HG03060 (cell line): ENCODE measurements around the gene MIAT.
A peak's percentile ranks its signal among the peaks of the same experiment; 100 is the strongest.
"Not testable (repeated sequence)": the region's sequence is repeated elsewhere in the genome, so short reads cannot be mapped to it uniquely, and the experiment has no call there.

Experiments
- ATAC-seq: cut with Tn5 transposase; IDR thresholded peaks from one replicate; pipeline ENCODE4 v1.9.1; 2021; ENCODE audit warnings: low read depth, moderate number of reproducible peaks; ENCODE audit not compliant: unreplicated experiment

Gene MIAT

DNA sequence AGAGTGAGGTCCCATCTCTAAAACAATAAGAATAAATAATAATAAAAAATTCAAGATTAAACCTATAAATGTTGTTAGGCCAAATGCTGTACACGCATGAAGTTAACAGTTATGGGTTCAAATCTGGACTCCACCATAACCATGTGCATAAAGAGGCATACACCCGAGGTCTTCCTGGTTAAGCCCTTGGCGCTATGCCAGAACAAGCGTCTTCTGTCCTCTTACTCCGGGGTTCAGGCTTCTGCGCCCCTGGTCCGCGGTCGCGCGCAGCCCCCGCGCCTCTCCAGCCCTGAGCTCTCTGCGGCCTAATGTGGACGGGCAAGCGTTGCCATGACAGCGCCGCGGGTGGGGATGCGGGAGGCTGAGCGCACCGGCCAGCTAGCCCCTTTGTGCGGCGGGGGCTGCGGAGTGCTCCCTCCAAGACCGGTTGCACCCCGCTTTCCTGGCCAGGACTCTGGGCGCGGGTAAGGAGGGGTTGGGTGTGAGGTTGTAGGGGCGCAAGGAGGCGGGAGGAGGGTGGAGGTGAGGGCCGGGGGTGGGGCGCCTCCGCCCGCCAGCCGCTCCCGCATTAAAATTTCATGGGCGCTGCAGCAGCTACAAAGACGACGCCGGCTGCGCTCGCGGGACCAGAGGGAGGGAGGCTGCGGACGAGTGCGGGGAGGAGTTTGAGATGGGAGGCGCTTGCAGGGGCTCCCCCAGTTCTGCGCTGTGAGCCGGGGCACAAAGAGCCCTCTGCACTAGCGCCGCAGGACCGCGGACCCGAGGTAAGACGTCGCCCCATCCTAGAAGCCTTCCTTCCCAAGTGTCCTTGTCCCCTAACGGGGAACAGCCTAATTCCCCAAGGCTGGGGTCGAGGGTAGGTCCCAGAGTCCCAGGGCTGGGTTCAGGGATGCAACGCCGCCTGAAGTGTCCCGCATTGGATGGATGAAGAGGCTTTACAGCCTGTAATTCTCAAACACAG is at the start of gene MIAT:
Gene MIAT (plus strand): TSS at position 698 of the 961 bp plus-strand sequence.
- ATAC-seq, result no peak

DNA sequence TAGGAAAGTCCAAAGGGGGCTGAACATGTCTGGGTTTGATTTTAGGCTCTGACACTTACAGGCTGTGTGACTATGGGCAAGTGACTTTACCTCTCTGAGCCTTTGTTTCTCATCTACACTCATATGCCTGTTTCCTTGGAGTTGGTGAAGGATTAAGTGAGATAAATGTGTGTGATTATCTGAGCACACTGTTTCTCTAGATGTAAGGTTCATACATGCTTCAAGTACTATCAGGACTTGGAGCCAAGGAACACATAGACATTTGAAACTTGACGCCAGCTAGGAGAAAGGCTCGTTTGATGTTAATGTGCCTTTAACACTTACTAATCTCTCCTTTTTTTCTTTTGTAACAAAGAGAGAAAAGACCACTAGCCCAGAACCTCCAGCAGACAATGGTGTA is 49.3 kb upstream of the MIAT start:
- ATAC-seq, result no peak

DNA sequence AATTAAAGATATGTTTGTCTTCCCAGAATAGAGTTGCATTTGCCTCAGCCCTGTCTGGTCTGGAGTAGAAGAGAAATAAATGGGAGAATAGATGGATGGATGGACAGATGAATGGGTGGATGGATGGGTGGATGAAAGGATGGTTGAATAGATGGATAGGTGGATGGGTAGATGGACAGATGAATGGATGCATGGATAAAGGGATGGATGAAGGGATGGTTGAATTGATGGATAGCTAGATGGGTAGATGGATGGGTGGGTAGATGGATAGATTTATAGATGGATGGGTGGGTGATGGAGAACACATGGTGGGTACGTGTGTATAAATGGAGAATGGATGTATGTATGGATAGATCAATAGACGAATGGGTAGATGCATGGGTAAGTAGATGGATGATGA is 48.1 kb upstream of the MIAT start:
- no peak for ATAC-seq

DNA sequence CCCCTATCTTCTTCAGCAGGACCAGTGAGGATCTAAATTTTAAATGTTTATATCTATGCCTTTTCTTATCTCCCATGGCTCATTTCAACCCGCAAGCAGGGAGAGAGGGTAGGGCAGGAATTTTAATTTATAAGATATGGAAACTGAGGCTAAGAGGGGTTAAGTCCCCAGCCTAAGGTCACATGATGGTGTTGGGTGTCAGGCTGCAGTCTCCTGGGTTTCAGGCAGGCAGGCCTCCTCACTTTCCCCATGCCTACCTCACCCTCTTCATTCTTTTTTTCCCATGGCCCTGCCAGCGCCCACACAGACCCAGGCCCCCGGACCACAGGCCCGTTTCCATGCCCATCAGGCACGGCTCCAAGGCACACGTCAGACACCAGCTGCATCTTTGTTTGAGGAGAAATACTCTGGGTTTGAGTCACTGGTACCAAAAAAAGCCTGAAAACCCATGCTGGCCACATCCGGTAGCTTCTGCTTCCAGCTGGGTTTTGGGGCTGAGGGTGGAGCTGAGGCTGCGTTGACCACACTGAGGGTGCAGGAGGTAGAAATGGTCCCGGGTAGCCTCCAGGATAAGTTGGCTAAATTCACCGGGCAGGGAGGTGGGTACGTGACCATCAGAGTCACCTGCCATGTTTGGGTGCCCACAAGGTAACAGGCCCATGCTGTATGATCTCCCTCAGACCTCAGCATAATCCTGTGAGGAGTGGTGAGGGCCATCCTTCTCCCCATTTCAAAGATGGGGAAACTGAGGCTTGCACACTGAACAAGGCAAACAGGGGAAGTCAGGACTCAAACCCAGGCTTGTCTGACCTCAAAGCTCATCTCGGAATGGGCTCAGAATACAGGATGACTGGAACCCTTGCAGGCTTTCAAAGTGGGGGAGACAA is 47.1 kb upstream of the MIAT start:
- ATAC-seq, result peak; percentile 59

DNA sequence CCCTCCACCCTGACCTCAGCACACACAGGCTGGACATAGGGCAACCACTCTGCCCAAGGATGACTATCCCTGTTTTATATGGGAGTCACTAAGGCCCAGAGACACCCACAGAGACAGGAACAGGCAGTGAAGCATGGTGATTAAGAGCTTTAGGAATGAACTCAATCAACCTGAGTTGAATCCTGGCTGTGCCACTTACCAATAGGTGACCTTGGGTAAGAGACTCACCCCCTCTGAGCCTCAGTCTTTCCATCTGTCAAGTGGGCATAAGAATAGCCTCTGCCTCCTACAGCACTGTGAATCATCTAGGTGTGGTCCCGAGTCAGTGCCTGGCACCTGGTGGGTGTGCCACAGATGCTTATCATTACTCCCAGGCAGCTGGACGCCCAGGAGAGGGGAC is 46.4 kb upstream of the MIAT start:
- ATAC-seq, result no peak

DNA sequence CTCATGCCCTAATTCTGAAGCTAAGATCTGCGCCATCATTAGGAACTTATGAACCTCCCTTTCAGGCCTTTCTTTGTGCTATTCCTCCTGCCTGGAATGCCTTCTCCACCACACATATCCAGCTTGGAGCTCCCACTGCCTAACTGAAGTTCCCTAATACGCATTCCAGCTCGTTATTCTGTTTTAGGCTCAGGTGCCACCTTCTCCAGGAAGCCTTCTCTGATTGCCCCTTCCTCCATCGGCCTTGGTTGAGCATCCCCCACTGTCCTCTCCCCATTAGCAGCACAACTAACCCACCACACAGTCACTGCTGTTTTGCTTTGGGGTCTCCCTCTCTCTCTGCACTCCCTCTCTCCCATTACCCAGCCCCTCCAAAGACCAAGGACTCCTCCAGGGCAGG is 44.7 kb upstream of the MIAT start:
- ATAC-seq, result no peak

DNA sequence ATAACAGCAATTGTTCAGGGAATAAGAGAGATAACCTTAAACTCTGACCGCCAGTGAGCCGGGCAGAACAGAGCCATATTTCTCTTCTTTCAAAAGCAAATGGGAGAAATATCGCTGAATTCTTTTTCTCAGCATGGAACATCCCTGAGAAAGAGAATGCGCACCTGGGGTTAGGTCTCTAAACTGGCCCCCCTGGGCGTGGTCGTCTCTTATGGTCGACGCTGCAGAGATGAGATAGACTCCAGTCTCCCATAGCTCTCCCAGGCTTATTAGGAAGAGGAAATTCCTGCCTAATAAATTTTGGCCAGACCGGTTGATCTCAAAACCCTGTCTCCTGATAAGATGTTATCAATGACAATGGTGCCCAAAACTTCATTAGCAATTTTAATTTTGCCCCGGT is 43.6 kb upstream of the MIAT start:
- not testable (repeated sequence) for ATAC-seq

DNA sequence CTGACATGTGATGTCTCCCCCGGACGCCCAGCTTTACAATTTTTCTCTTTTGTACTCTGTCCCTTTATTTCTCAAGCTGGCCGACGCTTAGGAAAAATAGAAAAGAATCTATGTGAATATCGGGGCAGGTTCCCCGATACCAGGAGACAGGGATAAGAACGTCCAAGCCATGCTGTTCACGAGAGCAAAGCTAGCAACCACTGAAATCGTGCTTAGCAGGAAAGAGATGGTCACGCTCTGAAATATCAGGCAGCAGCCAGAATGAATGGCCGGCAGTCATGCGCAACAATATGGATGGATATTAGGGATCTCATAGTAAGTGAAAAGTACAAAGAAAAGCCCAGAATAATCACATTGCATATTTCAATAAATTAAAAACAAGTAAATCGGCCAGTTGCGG is 43.1 kb upstream of the MIAT start:
- no peak for ATAC-seq

DNA sequence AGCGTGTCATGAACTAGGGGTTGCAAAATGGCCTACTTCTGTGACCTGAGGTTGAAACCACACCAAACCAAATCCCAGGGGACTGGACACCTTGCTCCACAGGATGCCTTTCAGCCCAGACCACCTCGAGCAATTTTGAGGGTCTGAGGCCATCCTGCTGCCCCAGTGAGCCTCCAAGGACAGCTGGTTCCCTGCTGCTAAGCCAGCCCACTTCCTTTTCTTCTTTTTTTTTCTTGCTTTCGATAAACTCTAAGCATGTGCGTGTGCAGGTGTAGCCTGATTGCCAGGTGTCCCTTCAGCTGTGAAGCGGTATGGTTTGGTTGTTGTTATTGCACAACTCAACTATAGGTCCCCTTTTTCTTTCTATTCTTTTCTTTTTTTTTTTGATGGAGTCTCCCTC is 42.2 kb upstream of the MIAT start:
- ATAC-seq, result no peak

DNA sequence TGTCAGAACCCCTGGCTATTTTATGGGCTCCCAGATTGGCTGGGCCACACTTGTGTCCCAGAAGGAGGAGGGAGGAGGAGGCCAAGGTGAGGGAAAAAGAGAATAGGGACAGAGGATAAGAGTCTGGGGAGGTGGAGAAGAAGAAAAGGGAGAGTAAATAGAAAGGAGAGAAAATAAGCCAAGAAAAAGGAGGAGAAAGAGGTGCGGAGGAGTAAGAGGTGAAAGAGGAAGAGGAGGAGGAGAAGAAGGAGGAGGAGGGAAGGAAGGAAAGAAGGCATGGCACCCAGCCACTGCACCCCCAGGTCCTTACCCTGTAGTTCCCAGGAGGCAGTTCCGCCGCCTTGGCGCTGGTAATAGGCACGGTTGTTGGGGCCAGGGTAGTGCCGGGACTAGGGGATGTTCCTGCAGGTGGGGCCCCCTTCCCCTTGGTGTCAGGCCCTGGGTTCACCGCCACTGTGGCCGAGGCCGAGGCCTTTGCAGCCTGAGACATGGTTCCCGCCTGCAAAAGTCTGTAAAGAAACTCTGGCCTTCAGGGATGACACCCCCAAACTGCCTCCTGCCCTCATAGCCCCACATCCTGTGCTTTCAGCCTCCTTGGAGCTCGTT is 41.5 kb upstream of the MIAT start:
- no peak for ATAC-seq

DNA sequence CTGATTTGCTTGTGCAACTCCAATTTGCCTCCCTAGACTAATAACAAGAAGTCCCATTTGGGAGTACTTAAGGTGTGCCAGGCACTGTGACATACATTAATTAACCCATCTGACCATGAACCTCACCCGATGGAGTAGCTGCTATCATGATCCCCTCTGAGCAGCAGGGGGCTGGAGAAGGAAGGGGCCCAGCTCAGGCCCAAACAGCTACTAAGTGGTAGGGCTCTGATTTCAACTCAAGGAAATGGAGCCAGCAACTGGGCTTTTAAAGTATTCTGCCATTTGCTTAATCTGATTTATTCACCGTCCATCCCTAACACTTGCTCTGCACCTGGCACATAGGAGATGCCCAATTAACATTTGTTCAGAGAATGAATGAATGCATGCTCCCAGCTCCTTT is 40.7 kb upstream of the MIAT start:
- ATAC-seq, result no peak

DNA sequence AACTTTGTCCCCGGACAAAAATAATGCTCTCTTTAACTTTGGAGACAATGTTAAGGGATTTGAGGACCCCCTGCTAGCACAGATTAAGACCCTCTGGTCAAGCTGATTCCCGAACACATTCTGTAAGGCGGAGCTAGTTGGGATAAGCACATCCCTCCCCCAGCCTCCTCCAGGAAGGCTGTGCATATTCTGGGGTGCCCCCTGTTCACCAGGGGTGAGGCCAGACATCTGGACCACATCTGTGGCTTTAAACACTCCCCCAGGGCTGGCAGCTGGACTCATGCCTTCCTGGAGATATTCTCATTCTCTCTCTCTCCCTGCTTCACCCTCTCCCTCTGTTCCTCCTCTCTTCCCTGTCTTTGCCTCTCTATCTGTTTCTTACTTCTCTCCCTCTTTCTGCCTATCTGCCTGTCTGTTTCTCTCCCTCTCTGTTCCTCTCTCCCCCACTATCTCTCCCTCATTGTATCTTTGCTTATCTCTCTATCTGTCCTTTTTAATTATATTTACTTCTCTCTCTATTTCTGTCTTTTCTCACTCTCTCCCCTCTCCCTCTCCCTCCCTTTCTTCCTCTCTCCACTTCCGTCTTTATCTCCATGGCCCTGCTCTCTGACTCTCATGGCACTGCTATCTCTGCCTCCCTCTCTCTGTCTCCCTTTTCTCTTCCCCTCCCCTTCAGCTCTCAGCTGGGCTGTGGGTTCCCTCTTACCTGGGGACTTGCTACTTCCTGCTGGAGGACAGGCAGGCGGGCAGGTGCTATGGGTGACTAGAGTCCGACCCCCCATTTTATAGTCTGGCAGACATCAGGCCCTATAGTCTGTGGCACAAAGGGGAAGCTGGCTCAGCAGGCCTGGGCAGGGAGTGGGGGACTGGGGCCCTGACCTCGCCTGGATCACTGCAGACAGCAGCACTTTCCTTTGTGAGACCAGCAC is 39.9 kb upstream of the MIAT start, which contains the start of gene CRYBB1:
Gene CRYBB1 (minus strand): TSS at position 757 of the 929 bp plus-strand sequence. CDS start 1,708 bp downstream, outside the sequence.
- ATAC-seq, result no peak

DNA sequence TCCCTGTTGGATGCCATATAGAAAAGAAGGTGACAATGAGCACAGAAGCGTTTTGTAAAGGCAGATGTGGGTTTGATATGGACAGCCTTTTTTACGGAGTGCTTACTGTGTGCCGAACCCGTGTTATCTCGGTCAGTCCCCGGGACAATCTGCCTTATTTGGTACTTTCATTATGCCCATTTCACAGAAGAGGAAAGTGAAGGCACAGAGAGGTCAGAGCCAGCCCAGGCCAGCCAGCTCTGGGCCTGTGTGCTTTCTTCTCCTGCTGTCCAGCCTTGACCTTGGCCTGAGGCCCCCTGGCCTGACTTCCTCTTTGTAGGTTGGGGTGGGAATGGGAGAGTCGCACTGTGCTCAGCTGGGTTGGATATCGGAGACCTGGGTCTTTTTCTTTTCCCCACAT is 38.9 kb upstream of the MIAT start:
- ATAC-seq, result no peak

DNA sequence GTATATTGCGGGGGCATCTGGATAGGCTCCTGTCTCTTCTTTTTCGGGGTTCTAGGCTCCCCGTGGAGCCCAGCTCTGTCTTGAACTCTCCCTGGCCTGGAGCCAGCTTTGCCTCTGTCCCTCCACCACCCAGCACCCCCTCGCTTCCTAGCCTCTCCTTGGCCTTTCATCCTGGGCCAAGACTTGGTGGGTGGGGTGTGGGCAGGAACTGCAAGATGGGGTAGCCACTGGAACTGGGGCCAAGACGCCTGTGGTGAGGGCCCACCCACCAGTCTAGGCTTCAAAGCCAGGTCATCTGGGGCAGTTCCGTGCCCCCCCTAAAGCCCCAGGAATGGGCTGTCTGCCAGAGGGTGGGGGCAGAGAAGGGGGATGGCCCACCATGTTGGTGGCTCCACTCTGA is 37.9 kb upstream of the MIAT start:
- ATAC-seq, result no peak

DNA sequence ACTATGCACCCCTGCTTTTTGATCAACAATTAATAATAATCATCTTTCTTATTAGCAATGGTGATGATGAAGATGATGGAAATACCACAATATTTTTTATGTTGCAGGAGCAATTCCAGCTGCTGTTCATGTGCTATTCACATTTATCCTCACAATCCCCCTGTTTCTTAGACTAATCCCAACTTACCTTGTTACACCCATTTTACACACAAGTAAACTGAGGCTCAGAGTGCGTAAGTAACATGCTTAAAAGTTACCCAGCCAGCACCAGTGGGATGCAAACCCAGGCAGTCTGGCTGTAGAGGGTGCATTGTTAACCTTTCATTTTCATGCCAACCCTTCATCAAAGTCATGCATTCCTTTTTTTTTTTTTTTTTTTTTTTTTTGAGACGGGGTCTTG is 37.2 kb upstream of the MIAT start:
- no peak for ATAC-seq

DNA sequence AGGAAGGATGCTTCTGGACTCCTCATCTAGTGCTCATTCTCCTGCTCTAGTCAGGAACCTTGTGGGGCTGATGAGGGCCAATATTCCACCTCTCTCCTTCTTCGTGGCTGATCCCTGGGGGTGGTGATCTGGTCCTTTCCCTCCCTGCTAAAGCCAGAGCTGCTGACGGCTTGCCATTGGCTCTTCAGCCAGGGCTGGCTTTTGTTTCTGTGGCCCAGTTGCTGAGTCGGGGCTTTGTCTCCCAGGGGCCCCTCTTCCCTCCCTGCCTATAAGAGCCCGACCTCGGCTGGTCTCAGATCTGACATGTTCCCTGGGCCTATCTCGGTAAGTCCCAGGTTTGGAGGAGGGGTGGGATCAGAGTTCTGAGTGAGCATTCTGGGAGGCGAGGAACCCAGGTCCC is 35.7 kb upstream of the MIAT start, which contains the start of gene CRYBA4:
Gene CRYBA4 (plus strand): TSS at position 301 of the 400 bp plus-strand sequence. CDS start 634 bp downstream, outside the sequence.
- no peak for ATAC-seq

DNA sequence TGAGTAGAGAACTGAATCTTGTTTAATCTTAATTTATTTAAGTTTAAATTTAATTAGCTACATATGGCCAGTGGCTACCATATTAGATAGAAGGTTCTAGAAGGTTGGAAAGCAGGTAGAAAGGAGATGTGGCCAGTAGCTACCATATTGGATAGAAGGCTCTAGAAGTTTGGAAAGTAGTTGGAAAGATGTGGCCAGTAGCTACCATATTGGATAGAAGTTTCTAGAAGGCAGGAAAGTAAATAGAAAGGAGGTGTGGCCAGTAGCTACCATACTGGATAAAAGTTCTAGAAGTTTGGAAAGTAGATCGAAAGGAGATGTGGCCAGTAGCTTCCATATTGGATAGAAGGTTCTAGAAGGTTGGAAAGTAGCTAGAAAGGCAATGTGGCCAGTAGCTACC is 33.4 kb upstream of the MIAT start:
- no peak for ATAC-seq

DNA sequence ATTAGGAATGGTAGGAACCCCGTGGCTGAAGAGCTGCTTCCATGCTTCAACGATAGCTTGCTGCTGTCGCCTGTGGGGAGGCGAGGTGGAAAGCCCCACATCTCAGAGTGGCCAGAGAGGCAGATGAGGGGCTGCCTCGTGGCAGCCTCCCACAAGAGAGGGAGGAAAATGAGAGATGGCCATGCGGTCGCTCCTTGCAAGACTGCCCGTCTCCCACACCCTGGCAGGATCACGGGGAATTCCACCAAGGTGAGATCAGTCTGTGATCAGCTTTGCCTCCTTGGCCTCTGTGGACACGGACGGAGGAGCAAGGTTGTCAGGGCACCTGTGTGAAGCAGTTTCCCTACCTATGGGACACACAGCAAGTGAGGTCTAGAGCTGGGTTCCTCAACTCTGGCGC is 32.6 kb upstream of the MIAT start:
- no peak for ATAC-seq

DNA sequence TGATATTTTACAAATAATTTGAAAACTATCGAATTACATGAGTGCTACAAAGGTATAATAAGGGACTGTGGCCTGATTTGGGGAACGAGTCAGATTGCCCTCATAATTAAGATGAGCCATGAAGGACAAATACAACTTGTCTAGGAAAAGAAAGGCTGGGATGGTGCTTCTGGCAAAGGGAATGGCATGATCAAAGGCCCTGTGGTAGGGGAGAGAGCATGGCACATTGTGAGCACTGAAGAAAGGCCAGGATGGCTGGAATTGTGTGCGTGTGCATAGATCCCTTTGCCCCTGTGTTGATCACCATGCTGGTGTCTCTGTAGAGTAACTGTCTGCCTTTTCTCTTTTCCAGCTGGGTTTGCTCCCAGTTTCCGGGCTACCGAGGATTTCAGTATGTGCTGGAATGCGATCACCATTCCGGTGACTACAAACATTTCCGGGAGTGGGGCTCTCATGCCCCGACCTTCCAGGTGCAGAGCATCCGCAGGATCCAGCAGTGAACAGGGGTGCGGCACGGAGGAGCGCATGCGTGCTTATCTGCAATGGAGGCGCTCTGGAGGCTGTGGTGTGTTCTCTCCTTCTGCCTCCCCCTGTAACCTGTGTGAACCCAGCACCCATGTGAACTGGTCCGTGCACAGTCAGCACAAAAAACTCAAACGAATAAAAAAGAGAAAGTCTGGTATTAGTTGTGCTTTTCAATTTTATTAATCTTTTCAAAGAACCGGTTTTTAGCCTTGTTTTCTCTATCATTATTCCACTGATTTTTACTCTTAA is 27.2 kb upstream of the MIAT start:
- ATAC-seq, result no peak
